GM12878 (cell line): ENCODE data around the gene DIP2B. TPM values are rescaled to one million over a fixed set of nuclear protein-coding genes. Genes with fewer than 3 reads are reported as not detected.

ENCODE experiments used
- ATAC-seq: fragments of 200-7000 bp; cut with Tn5 transposase; 3 replicates; pipeline ENCODE4 v1.9.1; 2020; ENCODE audit warnings: mild to moderate bottlenecking, moderate library complexity
- BruUV-seq: library from RNA; stranded (reverse); fragments of 400-500 nt; replicated peaks from 2 replicates; lab custom pipeline; 2021; lab: Mats Ljungman, UMichigan
- CTCF ChIA-PET: fragments of 300-600 bp; sonication (Branson Sonifier 250); formaldehyde crosslinking; extraction: SDS; loops from one replicate; lab custom pipeline; 2021; ENCODE audit warnings: inconsistent platforms; lab: Yijun Ruan, JAX
- POLR2A ChIA-PET: fragments of 350-600 bp; formaldehyde crosslinking; extraction: SDS; loops from one replicate; lab custom pipeline; 2021; ENCODE audit warnings: inconsistent platforms; lab: Charles Lee
- RAD21 ChIA-PET: fragments of 300-600 bp; sonication (Branson Sonifier 250); formaldehyde crosslinking; loops from one replicate; lab custom pipeline; 2023; ENCODE audit warnings: antibody characterized with exemption; ENCODE audit not compliant: unreplicated experiment; lab: Charles Lee
- SMC1A ChIA-PET: fragments of 300-600 bp; sonication (Branson Sonifier 250); formaldehyde crosslinking; loops from one replicate; lab custom pipeline; 2023; ENCODE audit not compliant: unreplicated experiment, uncharacterized antibody; lab: Charles Lee
- DNase-seq: peaks from one replicate; pipeline ENCODE4 v3.0.0-alpha.2; 2011; ENCODE audit warnings: low read depth, low spot score
- FAIRE-seq: peaks from 3 replicates; lab custom pipeline; 2011; peaks lifted over from hg19 to GRCh38; lab: Jason Lieb, UNC
- H2AFZ ChIP-seq: 2 replicates; pipeline ENCODE4 v1.6.0; 2011; ENCODE audit warnings: low read depth, low read length, control low read depth; ENCODE audit not compliant: control insufficient read depth
- H3K27ac ChIP-seq: 2 replicates; pipeline ENCODE4 v1.5.1; 2011; ENCODE audit warnings: control low read depth; ENCODE audit not compliant: control insufficient read depth, insufficient read depth
- H3K27me3 ChIP-seq, 2 experiments: replicated peaks in 1 of 2; 2 replicates each; pipeline versions ENCODE4 v1.6.0 to v1.6.1; 2011; ENCODE audit warnings: low read length in 1 of 2; ENCODE audit not compliant: control insufficient read depth in 2 of 2, insufficient read depth in 2 of 2
- H3K36me3 ChIP-seq, 2 experiments: 2 replicates each; pipeline ENCODE4 v1.5.1; 2011; ENCODE audit warnings: low read length in 1 of 2; ENCODE audit not compliant: control insufficient read depth in 2 of 2, insufficient read depth in 2 of 2
- H3K4me1 ChIP-seq: 2 replicates; pipeline ENCODE4 v1.6.1; 2011; ENCODE audit warnings: mild to moderate bottlenecking, low read length, moderate library complexity, mixed read lengths; ENCODE audit not compliant: control insufficient read depth, insufficient read depth
- H3K4me2 ChIP-seq: 2 replicates; pipeline ENCODE4 v1.6.0; 2011; ENCODE audit warnings: control low read depth; ENCODE audit not compliant: control insufficient read depth, insufficient read depth
- H3K4me3 ChIP-seq: fragments of 200-600 bp; sonication (generic); 2 replicates; pipeline ENCODE4 v1.5.1; 2016
- H3K79me2 ChIP-seq: 2 replicates; pipeline ENCODE4 v1.6.0; 2011; ENCODE audit warnings: low read length; ENCODE audit not compliant: control insufficient read depth, insufficient read depth
- H3K9ac ChIP-seq: 2 replicates; pipeline ENCODE4 v1.8.0; 2011; ENCODE audit warnings: low read length, control low read depth, mixed read lengths; ENCODE audit not compliant: control insufficient read depth, insufficient read depth
- H3K9me3 ChIP-seq: replicated peaks from 3 replicates; pipeline ENCODE4 v1.5.1; 2011; ENCODE audit warnings: mild to moderate bottlenecking, low read length; ENCODE audit not compliant: control insufficient read depth, insufficient read depth
- H4K20me1 ChIP-seq: 2 replicates; pipeline ENCODE4 v1.6.0; 2011; ENCODE audit not compliant: control insufficient read depth, insufficient read depth
- BMI1 ChIP-seq: fragments of 450-650 bp; IDR thresholded peaks from 2 replicates; pipeline ENCODE4 v1.6.1; 2016; ENCODE audit warnings: mild to moderate bottlenecking, moderate library complexity, borderline replicate concordance
- NR2C2 ChIP-seq: IDR thresholded peaks from 2 replicates; pipeline ENCODE4 v1.6.1; 2011; ENCODE audit warnings: borderline replicate concordance, low read depth; ENCODE audit not compliant: control insufficient read depth, insufficient read length
- PAX8 ChIP-seq: fragments of 450-650 bp; IDR thresholded peaks from 2 replicates; pipeline ENCODE4 v1.6.1; 2017; ENCODE audit warnings: mild to moderate bottlenecking, moderate library complexity
- RBBP5 ChIP-seq: fragments of 200-600 bp; sonication (generic); conservative IDR thresholded peaks from 2 replicates; pipeline ENCODE4 v1.6.1; 2016
- SMARCA5 ChIP-seq: fragments of 450-650 bp; IDR thresholded peaks from 2 replicates; pipeline ENCODE4 v1.6.1; 2017; ENCODE audit warnings: mild to moderate bottlenecking
- SPI1 ChIP-seq: IDR thresholded peaks from 2 replicates; pipeline ENCODE4 v1.6.1; 2011; ENCODE audit warnings: low read depth, mild to moderate bottlenecking, low read length, moderate library complexity, borderline replicate concordance; ENCODE audit not compliant: insufficient read depth
- SREBF2 ChIP-seq: IDR thresholded peaks from 2 replicates; pipeline ENCODE4 v1.6.1; 2012; ENCODE audit warnings: mild to moderate bottlenecking, low read length
- SRF ChIP-seq, 2 experiments: IDR thresholded peaks; 2 replicates each; pipeline ENCODE4 v1.6.1; 2011; ENCODE audit warnings: low read depth in 2 of 2, low read length in 2 of 2, mild to moderate bottlenecking in 1 of 2, moderate library complexity in 1 of 2
- ZBED1 ChIP-seq: IDR thresholded peaks from 2 replicates; pipeline ENCODE4 v1.6.1; 2016; ENCODE audit warnings: borderline replicate concordance
- whole genome bisulfite sequencing: methylation state at CpG from one replicate; pipeline ENCODE4 v1.1.6; 2016; ENCODE audit warnings: low lambda C conversion rate; ENCODE audit not compliant: insufficient replicate concordance, insufficient coverage; ENCODE audit errors: missing lambda C conversion rate; 5-methylcytosine and 5-hydroxymethylcytosine counted together
- in situ Hi-C: fragments of 300-500 bp; cut with MboI; formaldehyde crosslinking; loops from 9 replicates; pipeline ENCODE4 v1.14.3; 2018; ENCODE audit warnings: mixed read lengths
- intact Hi-C: fragments of 100-400 bp; cut with micrococcal nuclease; formaldehyde crosslinking; loops from one replicate; pipeline ENCODE4 v1.14.2; 2022; ENCODE audit not compliant: unreplicated experiment
- polyA plus RNA-seq, 11 experiments: library from polyadenylated mRNA; depleted of rRNA in 4 of 11; unstranded in 6 of 11; stranded (reverse) in 5 of 11; fragments of >200 nt; fragmentation: Nextera tagmentation in 4 of 11; fragmentation: Illumina TruSeq in 1 of 11; extraction: Ambion mirVana in 4 of 11; extraction: Trizol in 1 of 11; gene quantifications; 1 replicate in 1 of 11; 2 replicates in 10 of 11; pipeline versions ENCODE4 v1.2.1 to v1.2.3, GENCODE V29; 2011 to 2016; ENCODE audit warnings: inconsistent platforms in 2 of 11, missing spikeins in 2 of 11, low read depth in 1 of 11
- total RNA-seq, 4 experiments: library from RNA; depleted of rRNA in 3 of 4; stranded (reverse); fragments of >200 nt in 3 of 4; fragmentation: Illumina TruSeq in 1 of 4; extraction: Trizol in 1 of 4; gene quantifications; 2 replicates each; pipeline versions ENCODE4 v1.2.1 to v1.2.3, GENCODE V29; 2013 to 2021
- TF ChIP-seq, protein P1 (sequence below): IDR thresholded peaks from 2 replicates; pipeline ENCODE4 v1.6.1; 2011; ENCODE audit warnings: mild to moderate bottlenecking, low read depth, low read length, moderate library complexity; ENCODE audit not compliant: insufficient replicate concordance
- TF ChIP-seq, protein P2 (sequence below): fragments of 450-650 bp; IDR thresholded peaks from 2 replicates; pipeline ENCODE4 v1.6.1; 2016; ENCODE audit warnings: mild to moderate bottlenecking
- TF ChIP-seq, protein P3 (sequence below): IDR thresholded peaks from 2 replicates; pipeline ENCODE4 v1.6.1; 2011; ENCODE audit warnings: borderline replicate concordance, low read depth, mild to moderate bottlenecking, moderate library complexity, mixed read lengths, low read length; ENCODE audit not compliant: insufficient read depth; ENCODE audit errors: extremely low read length
- TF ChIP-seq, protein P4 (sequence below): fragments of 450-650 bp; IDR thresholded peaks from 2 replicates; pipeline ENCODE4 v1.6.1; 2014; ENCODE audit warnings: mild to moderate bottlenecking

DIP2B gene
- total and polyA plus RNA-seq, 10 of the 15 experiments (the other 5 are each of a cell fraction or from before 2014, with no cell fraction given), result 4.5 to 30.0 (median 18.6) TPM

DNA sequence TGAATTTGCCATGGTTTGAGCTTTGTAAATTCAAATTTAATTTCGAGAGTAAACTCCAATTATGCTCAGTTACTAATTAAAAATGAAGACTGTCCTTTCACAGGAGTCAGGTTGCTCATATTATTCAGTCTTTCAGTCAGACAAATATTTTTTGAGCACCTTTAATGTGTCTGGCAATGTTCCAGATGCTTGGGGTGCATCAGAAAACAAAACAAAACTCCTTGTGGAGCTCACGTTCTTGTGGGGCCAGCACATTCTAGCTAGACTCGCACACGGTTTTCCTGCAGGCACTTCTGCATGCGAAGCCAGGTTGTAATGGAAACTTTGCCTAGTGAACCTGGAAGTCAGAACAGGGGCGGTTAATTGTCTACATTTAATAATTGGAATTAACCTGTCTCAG lies 195.2 kb downstream of the DIP2B start:
- Histone ChIP-seq H3K9me3 (no peaks in the 10 kb centered on the region), H2AFZ (no peak overlapping the region), H3K4me3 (no peak overlapping the region), H3K27ac (no peak overlapping the region), H3K4me2 (no peak overlapping the region), H4K20me1 (no peaks in the 10 kb centered on the region), H3K4me1 (no peaks in the 10 kb centered on the region), H3K27me3 (no peaks in the 10 kb centered on the region), H3K36me3 (peaks cover 4 to 24% of the 10 kb centered on the region in 2 experiments), H3K9ac (no peak overlapping the region), H3K79me2 (no peaks in the 10 kb centered on the region)
- WGBS, result 86% methylated on average over 6 of the region's 6 CpGs
- no peak for TF ChIP-seq BMI1
- TF ChIP-seq, protein P1, sequence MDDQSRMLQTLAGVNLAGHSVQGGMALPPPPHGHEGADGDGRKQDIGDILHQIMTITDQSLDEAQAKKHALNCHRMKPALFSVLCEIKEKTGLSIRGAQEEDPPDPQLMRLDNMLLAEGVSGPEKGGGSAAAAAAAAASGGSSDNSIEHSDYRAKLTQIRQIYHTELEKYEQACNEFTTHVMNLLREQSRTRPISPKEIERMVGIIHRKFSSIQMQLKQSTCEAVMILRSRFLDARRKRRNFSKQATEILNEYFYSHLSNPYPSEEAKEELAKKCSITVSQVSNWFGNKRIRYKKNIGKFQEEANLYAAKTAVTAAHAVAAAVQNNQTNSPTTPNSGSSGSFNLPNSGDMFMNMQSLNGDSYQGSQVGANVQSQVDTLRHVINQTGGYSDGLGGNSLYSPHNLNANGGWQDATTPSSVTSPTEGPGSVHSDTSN, result no peak
- TF ChIP-seq, protein P2, sequence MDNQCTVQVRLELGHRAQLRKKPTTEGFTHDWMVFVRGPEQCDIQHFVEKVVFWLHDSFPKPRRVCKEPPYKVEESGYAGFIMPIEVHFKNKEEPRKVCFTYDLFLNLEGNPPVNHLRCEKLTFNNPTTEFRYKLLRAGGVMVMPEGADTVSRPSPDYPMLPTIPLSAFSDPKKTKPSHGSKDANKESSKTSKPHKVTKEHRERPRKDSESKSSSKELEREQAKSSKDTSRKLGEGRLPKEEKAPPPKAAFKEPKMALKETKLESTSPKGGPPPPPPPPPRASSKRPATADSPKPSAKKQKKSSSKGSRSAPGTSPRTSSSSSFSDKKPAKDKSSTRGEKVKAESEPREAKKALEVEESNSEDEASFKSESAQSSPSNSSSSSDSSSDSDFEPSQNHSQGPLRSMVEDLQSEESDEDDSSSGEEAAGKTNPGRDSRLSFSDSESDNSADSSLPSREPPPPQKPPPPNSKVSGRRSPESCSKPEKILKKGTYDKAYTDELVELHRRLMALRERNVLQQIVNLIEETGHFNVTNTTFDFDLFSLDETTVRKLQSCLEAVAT, result no peak
- FAIRE-seq, result no peak
- BruUV-seq, result no TSS peak
- ChIA-PET SMC1A (interaction anchor here (0.6 to 1.6 kb wide), 3 partner anchors 12 to 181 kb away, joined by 3 to 4 read pairs (median 3); no protein-coding TSS in a partner anchor), RAD21 (interaction anchor here (1.6 kb wide), 1 partner anchor 168 kb away, joined by 3 read pairs; no protein-coding TSS in a partner anchor), CTCF (interaction anchor here (1.0 to 1.5 kb wide), 3 partner anchors 35 to 196 kb away, joined by 3 to 5 read pairs (median 4); partner anchors contain the start of gene DIP2B), POLR2A (interaction anchor here (0.9 kb wide), 1 partner anchor 9 kb away, joined by 3 read pairs; no protein-coding TSS in a partner anchor)
- in situ Hi-C loops (no loop called here), intact Hi-C loops (no loop called here)
- no peak for DNase-seq
- no peak for ATAC-seq

DNA sequence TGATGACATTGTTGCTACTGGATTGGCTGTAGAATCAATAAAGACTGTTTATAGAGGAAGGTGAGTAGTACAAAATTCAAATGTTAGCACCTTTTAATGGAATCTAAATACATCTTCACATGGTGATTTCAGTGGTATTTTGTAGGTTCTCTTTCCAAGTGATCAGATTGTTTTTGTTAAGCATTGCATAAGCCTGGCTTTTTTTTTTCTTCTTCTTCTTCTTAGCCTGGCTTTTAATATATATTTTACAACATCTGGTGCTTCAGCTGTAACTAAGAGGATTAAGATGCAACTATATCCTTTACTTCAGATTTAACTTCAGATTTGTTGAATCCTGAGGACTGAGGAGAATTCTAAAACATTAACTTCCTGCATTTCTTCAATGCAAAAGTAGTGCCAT lies 201.8 kb downstream of the DIP2B start:
- POLR2A ChIA-PET, result no interaction called here
- CTCF ChIA-PET, result no interaction called here
- ATAC-seq, result no peak
- Histone ChIP-seq H3K27ac (no peak overlapping the region), H3K79me2 (no peaks in the 10 kb centered on the region), H3K9me3 (no peaks in the 10 kb centered on the region), H3K9ac (no peak overlapping the region), H3K4me2 (no peak overlapping the region), H3K36me3 (peaks cover 0 to 17% of the 10 kb centered on the region in 2 experiments; a peak in 3 of 4 replicates), H3K27me3 (no peaks in the 10 kb centered on the region), H2AFZ (no peak overlapping the region), H3K4me3 (no peak overlapping the region), H3K4me1 (no peaks in the 10 kb centered on the region), H4K20me1 (no peaks in the 10 kb centered on the region)
- no peak for FAIRE-seq
- RAD21 ChIA-PET, result no interaction called here
- BruUV-seq, result no TSS peak
- SMC1A ChIA-PET, result no interaction called here
- intact Hi-C loops (no loop called here), in situ Hi-C loops (no loop called here)
- no peak for DNase-seq
- TF ChIP-seq ZBED1 (no peak), SRF (IDR thresholded peaks at IDR 0.05; ENCODE audit: low read depth in 2 of 2, low read length in 2 of 2) (no peak), RBBP5 (no peak), SPI1 (no peak), PAX8 (no peak), SREBF2 (no peak), NR2C2 (no peak), SMARCA5 (no peak)
- TF ChIP-seq, protein P3, sequence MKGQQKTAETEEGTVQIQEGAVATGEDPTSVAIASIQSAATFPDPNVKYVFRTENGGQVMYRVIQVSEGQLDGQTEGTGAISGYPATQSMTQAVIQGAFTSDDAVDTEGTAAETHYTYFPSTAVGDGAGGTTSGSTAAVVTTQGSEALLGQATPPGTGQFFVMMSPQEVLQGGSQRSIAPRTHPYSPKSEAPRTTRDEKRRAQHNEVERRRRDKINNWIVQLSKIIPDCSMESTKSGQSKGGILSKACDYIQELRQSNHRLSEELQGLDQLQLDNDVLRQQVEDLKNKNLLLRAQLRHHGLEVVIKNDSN, result no peak
- TF ChIP-seq, protein P4, sequence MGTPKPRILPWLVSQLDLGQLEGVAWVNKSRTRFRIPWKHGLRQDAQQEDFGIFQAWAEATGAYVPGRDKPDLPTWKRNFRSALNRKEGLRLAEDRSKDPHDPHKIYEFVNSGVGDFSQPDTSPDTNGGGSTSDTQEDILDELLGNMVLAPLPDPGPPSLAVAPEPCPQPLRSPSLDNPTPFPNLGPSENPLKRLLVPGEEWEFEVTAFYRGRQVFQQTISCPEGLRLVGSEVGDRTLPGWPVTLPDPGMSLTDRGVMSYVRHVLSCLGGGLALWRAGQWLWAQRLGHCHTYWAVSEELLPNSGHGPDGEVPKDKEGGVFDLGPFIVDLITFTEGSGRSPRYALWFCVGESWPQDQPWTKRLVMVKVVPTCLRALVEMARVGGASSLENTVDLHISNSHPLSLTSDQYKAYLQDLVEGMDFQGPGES, result no peak
